ENCODE data around the gene ADGRF3.
"Not testable (repeated sequence)": the region's sequence is repeated elsewhere in the genome, so short reads cannot be mapped to it uniquely, and the experiment has no call there.

Gene ADGRF3

DNA sequence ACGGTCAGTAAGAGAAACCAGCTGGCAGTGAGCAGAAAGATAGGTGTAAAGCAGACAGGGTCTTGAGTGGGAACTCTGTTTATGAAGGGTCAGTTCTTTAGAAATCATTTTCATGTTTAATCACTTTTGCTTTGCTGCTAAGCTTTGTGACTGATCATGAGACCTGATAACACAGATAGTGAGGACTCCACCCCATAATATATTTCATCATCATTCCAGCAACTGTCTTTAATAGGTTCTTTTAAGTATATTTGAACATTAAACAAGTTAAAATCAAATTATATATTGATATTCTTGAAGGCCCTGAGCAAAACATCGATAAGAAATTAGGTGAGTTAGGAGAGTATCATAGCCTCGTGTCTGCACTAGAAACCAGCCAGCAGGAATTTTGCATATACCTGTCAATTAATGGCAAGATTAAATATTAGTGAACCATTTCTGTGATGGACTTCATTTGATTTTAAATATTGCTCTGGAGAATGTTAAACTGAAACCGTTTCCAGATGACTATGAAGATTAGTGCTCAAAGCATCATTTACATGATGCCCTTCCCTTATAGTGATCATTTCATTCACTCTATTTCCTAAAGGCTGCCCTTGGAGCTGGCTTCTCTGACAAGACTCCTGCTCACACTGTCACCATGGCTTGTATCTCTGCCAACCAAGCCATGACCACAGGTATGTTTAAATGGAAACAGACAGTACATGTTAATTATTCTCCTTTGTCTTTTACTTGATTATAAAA is 69.9 kb downstream of the ADGRF3 start:
- no peak for DNase-seq (ENCODE audit: low spot score)

DNA sequence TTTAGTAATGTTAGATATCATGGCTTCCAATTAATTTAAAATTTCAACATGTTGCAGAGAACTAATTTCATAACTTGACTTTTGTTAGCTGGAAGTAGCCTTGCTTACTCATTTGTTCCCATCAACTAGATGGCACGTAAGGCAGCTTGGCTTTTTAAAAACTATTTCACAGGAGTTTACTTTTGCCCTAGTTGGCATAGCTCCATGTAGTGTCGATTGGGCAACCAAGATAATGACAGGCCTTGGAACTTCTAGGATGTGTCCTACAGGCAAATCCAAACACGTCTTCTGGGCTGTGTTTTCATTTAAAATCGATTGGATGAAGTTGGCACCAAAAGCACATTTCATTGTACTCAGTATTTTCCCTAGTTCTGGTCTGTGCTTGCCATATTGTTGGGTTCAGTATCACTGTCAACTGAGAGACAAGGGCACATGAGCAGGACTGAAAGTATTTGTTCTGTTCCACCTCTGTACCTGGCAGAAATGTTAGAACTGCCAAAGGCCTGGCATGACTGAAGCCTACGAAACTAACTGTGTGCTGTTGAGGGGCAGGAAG is 72.5 kb downstream of the ADGRF3 start:
- DNase-seq (ENCODE audit: low spot score): peak; percentile 75

DNA sequence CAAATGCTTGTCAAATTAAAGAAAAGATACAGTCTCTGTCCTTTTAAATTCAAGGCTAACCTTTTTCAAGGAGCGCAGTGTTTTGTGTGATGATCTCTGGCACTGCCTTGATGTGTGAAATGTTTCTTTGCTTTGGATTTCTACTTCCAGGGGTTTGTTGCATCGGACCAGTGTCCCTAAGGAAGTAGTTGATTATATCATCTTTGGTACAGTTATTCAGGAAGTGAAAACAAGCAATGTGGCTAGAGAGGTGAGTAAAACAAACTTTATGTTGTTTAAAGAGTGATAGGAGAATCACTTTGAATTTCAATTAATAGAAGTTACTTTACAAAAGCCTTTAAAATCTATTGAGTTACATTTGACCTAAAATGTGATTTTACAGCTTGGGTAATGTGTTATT is 73.1 kb downstream of the ADGRF3 start:
- no peak for DNase-seq (ENCODE audit: low spot score)

DNA sequence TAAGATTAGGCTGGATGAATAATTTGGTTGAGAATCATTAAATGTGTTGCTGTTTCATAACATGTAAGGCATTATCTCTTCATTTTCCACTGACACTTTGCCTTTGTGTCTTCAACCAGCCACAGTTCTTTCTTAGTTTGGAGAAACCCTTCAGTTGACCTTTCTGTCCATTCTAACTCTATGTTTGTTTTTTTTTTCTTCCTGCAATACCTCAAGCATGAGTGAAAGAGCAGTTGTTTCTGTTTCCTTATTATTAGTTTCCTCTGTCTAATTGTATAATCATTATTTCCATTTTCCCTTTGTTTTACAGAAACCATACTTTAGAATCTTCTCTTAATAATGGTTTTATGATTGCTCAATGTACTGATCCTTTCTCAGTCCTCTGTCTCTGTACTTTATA is 76.2 kb downstream of the ADGRF3 start:
- DNase-seq (ENCODE audit: low spot score): no peak

DNA sequence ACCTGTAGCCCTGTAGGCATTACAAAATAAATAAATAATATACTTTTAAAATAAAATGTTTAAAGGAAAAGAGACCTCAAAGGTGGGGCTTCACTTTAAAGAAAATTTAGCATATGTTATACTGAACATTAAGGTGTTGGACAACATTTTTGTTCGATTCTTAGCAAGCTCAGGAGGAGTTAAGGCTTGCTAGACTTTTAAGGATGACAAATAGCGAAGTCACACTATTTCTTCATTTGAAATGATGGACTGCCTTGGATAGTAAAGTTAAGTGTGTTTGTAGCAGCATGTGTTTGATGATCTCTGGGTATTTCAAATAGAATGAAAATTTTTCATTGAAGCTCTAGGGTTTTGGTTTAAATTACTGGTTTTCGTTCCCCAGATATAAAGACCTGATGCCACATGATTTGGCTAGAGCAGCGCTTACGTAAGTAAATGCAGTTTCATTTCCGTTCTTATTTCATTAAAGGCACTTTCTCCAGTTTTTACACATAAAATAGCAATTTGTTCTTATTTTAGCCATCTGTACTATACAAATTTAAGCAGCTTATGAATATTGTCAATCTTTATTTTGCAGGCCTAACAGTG is 76.9 kb downstream of the ADGRF3 start:
- no peak for DNase-seq (ENCODE audit: low spot score)

DNA sequence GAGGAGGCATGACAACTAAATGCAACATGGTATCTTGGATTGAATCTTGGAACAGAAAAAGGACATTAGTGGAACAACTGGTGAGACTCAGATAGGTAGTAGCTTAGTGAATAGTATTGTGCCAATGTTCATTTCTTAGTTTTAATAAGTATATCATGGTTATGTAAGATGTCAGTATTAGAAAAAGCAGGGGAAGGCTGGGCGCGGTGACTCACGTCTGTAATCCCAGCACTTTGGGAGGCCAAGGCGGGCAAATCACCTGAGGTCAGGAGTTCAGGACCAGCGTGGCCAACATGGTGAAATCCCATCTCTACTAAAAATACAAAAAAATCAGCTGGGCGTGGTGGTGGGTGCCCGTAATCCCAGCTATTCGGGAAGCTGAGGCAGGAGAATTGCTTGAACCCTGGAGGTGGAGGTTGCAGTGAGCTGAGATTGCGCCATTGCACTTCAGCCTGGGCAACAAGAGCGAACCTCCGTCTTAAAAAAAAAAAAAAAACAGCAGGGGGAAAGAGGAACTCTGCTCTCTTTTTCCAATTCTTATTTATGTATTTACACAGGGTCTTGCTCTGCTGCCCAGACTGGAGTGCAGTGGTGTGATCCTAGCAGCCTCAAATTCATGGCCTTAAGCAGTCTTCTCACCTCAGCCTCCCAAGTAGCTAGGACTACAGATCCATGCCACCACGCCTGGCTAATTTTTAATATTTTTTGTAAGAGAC is 77.8 kb downstream of the ADGRF3 start:
- DNase-seq (ENCODE audit: low spot score): not testable (repeated sequence)

DNA sequence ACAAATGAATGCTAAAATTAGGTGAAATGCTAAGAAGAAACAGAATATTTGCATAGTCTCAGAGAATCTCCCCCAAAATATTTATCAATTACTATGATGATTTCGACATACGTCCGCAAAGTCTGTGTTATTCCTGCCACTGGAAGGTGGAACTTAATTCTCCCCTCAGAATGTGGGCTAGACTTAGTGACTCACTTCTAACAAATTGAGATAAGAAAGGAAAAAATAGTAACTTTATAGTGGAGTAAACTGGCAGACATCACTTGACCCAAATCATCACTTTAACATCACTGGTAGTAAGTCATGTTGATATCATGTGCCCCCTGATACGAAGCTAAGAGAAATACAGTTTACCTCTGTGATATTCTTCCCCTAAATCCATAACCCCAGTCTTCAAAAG is 78.4 kb downstream of the ADGRF3 start:
- DNase-seq (ENCODE audit: low spot score): no peak

DNA sequence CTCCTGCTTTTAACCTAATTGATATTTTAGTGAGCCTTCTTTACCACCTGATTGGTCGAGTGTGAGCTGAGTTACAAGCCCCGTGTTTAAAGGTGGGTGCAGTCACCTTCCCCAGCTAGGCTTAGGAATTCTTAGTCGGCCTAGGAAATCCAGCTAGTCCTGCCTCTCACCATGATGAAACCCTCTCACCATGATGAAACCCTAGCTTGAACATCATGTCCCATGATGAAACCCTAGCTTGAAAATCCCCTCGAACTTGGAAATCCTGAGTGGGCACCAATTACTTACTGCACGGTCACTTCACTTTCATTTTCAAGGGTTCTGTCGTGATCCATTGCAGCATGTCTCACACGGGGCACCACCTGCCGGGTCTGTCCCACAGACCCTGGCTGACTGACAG is 87.8 kb downstream of the ADGRF3 start:
- DNase-seq (ENCODE audit: low spot score): not testable (repeated sequence)

All from GM03348 (cell line).